Measurements from ENCODE around the gene MAPK10.

The MAPK10 gene

DNA sequence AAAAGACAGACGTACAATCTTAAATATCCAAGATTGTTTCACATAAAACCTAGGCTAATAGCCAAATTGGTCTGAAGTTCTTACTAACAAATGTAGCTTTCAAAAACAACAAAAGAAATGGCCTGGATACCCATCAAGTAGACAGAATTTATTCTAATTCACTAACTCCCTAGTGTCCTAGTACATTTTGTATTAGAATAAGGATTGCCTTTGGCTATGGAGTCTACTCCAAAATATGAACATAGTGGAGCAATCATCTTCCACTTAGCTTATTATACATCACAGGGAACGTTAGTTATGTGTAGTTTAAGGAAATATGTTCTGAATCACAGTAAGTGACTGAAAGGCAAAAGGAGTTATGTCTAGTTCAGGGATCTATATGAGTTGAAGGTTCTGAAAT, 81.7 kb downstream of the MAPK10 start:
- no peak for DNase-seq (ENCODE audit: low read depth)

DNA sequence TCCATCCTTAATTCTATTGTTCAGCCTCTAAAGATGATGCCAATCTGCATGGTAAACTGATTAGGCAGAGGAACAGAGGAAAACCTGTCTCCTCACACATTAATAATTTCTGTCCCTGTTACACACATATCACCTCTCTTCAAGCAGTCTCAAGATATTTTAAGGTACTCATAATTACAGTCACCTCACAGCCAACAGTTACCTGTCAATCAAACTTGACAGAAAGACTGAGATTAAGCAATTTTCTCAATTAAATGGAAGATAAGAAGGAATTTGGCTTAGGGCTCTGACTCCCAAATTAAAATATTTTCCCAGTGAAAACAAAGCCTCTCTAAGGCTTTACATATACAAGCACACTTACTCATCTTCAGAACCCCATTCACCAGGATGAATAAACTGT, 85.2 kb downstream of the MAPK10 start:
- DNase-seq (ENCODE audit: low read depth), result no peak

DNA sequence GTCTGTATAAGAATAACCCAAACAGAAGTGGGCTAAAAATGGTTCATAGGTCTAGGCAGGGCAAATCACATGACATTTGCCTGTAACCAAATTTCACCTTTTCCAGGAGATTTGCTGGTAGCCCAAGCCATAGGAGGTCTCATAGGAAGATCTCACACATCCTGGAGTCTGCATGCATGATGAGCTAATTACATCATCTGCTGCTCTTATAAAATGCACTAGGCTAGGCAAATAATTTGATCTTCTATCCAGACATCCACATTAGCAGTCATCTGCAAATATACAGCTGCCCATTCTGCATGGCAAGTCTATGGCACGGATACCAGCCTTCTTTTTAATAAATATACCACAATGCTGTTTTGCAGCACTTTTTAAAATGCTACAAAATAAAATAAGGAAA, 87.2 kb downstream of the MAPK10 start:
- DNase-seq (ENCODE audit: low read depth), result no peak

DNA sequence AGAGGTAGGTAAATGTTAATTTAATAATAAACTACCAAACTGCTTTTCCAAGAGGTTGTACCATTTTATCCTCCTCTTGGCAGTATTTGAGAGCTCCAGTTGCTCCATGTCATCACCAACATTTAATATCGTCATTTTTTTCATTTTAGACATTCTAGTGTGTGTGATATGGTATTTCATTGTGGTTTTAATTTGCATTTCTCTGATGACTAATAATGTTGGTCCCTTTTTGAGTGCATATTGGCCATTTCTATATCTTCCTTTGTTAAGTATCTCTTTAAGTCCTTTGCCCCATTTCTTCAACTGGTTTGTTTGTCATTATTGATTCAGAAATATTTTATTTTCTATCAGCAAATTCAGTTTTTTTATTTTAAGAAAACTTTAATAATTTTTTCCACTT, 88.8 kb downstream of the MAPK10 start:
- DNase-seq (ENCODE audit: low read depth), result no peak

- no peak for DNase-seq (ENCODE audit: low read depth)
Observed at GRCh38 chr4:86269354-86269753, 90.5 kb downstream of the MAPK10 start.

DNA sequence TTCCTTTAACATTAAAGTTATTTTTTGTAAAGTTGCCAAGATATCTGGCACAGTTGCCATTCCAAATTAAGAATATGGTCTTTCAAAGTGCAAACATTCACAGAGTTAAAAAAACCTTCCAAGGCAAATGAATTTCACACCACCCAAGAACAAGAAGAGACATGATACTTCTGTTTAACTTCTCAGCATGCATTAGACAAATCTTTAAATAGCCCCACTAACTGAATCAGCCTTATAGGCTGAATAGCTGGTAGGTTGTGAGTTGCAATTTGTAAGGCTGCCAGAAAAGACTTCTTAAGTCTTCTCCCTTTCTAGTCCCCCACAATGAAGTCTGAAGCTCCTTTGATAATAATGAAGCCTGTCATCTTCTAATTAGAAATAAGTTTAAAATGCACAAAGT, 95.6 kb downstream of the MAPK10 start:
- no peak for DNase-seq (ENCODE audit: low read depth)

- no peak for DNase-seq (ENCODE audit: low read depth)
Observed at GRCh38 chr4:86261636-86262035, 98.2 kb downstream of the MAPK10 start.

GRCh38 chr4:86256086-86256485, 103.8 kb downstream of the MAPK10 start:
- DNase-seq (ENCODE audit: low read depth), result no peak

DNA sequence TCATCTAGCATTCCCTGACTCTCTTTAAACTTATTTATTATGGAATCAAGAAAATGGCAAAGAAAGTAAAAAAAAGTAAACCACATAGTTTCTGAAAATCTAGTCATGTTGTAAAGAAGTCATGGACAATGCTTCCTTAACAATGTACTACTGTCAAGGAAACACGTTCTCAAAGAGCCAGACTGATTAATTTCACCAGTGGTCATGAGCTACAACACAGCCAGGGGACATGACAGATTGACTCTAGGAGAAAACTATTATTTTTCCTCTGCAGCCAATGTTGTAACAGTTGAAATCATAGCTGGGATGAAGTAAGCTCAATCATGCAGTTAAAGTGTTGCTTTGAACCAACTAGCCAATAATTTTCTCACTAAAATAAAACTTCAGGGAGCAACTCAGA, 109.2 kb downstream of the MAPK10 start:
- no peak for DNase-seq (ENCODE audit: low read depth)

GRCh38 chr4:86250006-86250405, 109.8 kb downstream of the MAPK10 start:
- no peak for DNase-seq (ENCODE audit: low read depth)

- no peak for DNase-seq (ENCODE audit: low read depth)
Observed at GRCh38 chr4:86249074-86249473, 110.8 kb downstream of the MAPK10 start.

DNA sequence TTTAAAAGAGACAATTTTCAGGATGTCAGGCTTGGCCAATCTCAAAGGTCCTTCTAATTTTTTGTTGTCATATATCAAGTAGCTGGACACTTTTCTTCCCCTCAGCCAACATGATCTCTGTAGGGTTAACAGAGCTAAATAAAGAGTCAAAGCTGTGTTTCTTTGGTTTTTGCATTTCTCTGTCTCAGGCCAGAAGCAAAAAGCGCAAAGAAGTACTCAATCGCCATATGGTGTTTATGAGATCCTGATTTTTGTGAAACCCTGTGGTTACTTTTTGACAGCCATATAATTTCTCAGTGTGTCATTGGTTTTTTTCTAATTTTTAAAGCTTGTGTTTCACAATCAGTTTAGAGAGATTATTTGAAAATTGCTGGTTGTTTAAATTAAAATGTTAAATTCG, 111.9 kb downstream of the MAPK10 start:
- no peak for DNase-seq (ENCODE audit: low read depth)

DNA sequence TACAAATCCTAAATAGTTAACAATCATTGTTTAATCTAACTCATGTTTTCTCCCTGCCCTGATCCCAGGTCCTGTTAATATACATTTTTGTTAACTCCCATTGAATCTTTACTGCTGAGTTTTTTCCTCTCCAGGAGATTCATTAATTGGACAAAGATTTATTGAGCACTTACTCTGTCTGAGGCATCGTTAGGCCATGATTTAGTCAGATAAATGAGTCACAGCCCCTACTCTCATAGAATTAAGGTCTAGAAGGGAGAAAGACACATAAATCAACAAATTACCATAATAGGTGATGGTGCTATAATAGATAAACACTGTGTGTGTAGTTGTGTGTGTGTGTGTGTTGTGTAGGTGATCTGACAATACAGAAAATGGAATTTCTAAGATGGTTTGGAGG, 112.5 kb downstream of the MAPK10 start:
- no peak for DNase-seq (ENCODE audit: low read depth)

- no peak for DNase-seq (ENCODE audit: low read depth)
Observed at GRCh38 chr4:86243750-86244149, 116.1 kb downstream of the MAPK10 start.

DNA sequence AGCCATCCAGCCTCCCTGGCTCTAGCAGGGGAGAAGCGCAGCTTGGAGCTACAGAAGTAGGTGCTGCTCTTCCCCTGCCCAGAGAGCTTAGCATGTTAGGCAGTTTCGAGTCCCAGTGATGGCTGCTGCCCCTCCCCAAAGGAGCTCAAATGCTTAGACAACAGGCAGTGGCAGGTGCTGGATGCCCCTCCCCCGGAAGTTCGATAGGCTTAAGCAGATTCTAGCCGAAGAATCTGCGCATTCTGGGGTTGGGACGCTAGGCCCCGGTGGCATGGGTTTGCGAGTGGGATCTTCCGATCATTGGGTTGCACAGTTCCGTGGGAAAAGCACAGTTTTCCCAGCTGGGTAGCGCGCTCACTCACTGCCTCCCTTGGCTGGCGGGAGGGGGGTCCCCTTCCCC, 117.2 kb downstream of the MAPK10 start:
- no peak for DNase-seq (ENCODE audit: low read depth)

DNA sequence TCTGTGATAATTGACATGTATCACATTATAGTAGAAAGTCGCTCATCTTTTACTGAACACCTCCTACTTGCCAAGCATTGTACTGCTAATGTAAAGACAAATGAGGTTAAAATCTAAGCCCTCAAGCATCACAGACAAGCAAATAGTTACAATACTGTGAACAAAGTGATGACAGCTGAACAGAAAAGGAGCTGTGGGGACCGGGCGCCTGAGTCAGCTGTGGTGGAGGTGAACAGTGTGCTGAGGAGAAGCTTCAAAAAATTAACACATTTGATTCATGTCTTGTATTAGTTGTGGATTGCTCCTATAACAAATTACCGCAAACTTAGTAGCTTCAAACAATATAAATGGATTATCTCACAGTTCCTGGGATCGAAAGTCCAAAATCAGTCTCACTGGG, 124.3 kb downstream of the MAPK10 start:
- no peak for DNase-seq (ENCODE audit: low read depth)

DNA sequence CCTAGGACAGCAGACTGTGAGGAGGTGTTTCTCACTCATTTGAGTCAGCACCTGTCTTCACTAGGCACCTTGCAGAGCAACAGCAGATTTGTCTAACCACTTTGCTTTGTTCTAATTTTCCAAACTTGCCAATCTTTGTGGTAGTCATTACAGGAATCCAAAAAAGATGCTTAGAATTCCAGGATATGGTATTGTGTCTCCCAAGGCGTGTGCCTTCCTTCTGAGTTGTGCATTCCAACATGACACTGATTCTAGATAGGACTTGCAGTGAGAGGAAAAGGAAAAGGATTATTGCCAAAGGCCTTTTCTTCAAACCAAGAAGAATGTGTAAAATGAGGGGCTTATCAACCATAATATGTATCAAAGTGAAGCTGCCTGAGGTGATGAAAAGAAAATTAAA, 126.2 kb downstream of the MAPK10 start:
- DNase-seq (ENCODE audit: low read depth), result no peak

- DNase-seq (ENCODE audit: low read depth), result no peak
Observed at GRCh38 chr4:86233090-86233489, 126.8 kb downstream of the MAPK10 start.

DNA sequence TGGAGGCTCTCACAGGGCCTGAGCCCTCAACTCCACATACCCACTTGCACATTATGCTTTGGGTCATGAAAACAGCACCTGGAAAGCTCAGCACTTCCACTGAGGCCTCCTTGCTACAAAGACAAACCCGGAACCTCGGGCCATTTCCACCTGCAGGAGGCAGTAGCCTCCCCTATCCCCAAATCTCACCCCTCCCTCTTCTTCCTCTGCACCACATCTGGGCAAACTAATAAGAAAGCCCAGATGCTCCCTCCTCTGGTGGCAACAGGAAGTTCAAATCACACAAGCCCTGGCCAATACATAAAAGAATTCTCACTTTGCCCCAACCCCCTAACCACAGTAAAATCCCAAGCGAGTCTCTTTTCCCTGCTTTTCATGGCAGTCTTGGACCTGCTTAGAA, 136.4 kb downstream of the MAPK10 start:
- DNase-seq (ENCODE audit: low read depth), result no peak

GRCh38 chr4:86221002-86221401, 138.9 kb downstream of the MAPK10 start:
- no peak for DNase-seq (ENCODE audit: low read depth)

DNA sequence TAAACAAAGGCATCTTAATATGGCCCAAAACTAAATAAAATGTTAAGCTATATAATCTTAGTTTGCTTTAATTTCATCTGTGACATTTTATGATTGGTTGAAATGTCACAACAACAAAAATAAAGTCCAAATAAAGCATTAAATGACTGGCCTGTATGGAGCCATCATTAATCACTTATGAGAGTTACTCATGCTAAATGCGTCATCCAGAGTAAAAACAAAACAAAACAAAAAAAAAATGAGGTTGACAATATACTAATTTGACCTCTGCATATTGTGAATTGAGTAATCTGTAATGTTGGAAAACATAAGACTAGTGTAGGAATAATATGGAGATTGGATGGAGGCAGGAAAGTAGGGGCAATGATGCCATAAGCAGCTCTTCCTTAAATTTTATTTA, 139.7 kb downstream of the MAPK10 start:
- no peak for DNase-seq (ENCODE audit: low read depth)

GRCh38 chr4:86218746-86219473, 140.9 kb downstream of the MAPK10 start:
- no peak for DNase-seq (ENCODE audit: low read depth)

- DNase-seq (ENCODE audit: low read depth), result no peak
Observed at GRCh38 chr4:86203176-86203575, 156.7 kb downstream of the MAPK10 start.

DNA sequence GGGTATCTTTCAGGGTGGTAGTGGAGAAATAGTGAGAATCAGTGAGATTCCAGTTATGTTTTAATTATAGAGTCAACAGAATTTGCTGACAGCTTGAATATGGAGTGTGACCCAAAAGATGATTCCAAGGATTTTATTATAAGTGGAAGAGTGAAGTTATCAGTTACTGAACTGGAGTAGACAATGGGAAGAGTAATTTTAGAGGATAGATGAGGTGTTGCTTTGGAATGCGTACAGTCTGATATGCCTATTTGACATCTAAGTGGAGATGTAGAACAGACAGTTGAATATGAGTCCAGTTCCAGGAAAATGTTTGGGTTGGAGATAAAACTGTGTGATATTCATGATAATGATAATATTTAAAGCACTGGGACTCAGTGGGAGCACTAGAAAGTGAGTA, 174.2 kb downstream of the MAPK10 start:
- DNase-seq (ENCODE audit: low read depth), result no peak

DNA sequence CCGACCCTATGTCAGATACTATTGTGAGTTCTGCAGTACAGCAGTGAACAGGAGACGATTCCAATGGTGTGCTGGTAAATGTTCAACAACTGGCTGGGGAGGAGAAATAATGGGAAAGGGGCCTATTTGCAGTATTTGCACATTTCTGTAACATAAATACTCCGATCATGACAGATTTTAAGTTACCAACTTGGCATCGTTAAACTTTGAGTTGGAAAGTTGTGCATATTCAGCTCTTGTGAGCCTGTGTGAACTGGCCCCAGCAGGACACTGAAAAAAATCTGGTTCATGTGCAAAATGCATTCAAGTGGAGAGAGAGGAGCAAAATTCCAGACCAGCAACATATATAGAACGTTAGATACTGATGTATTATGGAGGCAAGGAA, 175.0 kb downstream of the MAPK10 start:
- no peak for DNase-seq (ENCODE audit: low read depth)

Measured in stimulated activated CD8-positive, alpha-beta memory T cell treated with anti-CD3 and anti-CD28 coated beads, Interleukin-7, amount 100 ng/mL, for 24 hours (primary cell).